ENCODE data around the gene CLCN7. TPM values are rescaled to one million over a fixed set of nuclear protein-coding genes. Genes with fewer than 3 reads are reported as not detected.

Gene CLCN7
- total RNA-seq, 1 donor from 2014 or later = 80.8 TPM

DNA sequence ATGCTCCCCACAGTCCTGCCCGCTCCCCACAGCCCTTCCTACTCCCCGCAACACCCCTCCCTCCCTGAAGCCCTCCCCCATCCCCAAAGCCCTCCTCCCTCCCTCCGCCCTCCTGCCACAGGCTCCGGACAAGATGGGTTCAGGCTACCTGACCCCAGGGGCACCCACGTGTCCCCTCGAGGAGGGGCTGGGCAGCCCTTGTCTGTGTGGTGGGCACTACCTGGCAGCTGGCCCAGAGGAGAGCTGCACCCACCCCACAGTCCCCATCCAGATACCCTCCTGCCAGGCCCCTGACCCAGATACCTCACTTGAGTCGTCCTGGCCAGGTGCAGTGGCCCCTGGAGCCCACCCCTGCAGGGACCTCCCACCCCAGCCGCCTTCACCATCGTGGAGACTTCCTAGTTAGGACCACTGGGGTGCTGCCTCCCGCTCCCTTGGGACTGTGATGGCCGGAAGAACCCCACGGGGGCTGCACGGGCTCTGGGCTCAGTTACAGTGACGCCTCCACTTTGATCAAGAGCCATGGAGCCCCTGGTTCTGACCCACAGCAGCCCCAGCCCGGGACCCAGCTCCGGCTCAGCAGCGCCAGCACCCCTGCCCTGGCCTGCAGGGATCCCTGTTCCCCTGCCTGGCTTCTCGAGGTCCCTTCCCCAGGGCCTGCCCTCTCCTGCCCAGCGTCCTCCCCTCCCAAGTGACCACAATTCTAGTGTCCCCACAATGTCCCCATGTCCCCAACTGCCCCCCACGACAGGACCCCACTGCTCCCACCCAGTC is 43.1 kb downstream of the CLCN7 start:
- DNase-seq (ENCODE audit: low spot score) = no peak

GRCh38 chr16:1430759-1431496 is 43.9 kb downstream of the CLCN7 start, which contains the start of gene PERCC1:
Gene PERCC1 (plus strand): TSS chr16:1431078. CDS start chr16:1432594, 1,516 bp downstream.
- DNase-seq (ENCODE audit: low spot score) = no peak

GRCh38 chr16:1430214-1430758 is 44.5 kb downstream of the CLCN7 start:
- DNase-seq (ENCODE audit: low spot score) = no peak

DNA sequence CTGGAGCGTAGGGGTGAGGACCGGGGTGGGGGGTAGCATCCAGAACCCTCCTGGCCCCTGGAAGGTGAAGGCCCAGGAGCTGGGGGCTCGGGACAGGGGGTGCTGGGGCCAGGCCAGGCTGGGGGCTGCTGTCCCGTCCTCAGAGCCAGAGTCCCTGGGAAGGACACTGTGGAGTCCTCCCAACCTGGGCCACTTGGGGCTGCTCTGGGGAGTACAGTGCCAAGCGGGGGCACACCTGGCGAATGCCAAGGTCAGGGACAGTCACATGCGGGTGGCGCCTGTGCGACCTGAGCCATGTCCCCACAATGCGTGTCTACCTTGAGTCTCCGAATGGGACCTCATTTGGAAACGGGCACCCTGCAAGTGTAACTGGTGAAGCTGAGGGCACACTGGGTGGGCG is 45.2 kb downstream of the CLCN7 start:
- no peak for DNase-seq (ENCODE audit: low spot score)

DNA sequence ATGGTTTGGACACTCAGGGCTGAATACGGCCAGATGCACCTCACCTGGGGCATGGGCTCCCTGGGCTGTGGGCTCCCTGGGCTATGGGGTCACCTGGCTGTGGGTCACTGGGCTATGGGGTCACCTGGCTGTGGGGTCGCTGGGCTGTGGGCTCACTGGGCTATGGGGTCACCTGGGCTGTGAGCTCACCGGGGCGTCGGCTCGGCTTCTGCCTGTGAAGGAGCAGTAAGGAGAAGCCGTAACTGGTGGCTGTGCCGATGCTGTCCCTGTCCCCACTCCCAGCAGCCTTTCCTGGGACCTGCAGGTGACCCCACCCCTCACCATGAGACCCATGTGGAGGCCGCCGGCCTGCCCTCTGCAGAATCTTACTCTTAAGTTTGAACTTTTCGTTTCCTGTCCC is 45.8 kb downstream of the CLCN7 start:
- no peak for DNase-seq (ENCODE audit: low spot score)

DNA sequence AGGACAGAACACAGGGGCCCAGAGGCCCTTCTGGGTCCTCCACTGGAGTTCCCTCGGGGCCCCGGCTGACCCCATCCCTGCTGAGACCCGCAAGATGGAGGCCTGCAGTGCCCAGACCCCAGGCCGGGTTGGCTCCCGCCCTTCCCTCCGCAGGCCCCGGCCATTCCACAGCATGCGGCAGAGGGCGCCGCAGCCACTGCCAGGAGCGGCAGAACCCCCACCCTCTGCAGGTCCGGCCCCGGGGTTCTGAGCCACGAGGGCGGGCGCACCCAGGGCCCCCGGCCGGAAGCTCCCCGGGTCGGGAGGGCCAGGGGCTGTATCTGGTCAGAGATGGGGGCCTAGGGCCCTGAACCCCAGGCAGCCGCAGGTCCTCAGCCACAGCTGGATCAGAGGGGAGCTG is 46.3 kb downstream of the CLCN7 start:
- no peak for DNase-seq (ENCODE audit: low spot score)

DNA sequence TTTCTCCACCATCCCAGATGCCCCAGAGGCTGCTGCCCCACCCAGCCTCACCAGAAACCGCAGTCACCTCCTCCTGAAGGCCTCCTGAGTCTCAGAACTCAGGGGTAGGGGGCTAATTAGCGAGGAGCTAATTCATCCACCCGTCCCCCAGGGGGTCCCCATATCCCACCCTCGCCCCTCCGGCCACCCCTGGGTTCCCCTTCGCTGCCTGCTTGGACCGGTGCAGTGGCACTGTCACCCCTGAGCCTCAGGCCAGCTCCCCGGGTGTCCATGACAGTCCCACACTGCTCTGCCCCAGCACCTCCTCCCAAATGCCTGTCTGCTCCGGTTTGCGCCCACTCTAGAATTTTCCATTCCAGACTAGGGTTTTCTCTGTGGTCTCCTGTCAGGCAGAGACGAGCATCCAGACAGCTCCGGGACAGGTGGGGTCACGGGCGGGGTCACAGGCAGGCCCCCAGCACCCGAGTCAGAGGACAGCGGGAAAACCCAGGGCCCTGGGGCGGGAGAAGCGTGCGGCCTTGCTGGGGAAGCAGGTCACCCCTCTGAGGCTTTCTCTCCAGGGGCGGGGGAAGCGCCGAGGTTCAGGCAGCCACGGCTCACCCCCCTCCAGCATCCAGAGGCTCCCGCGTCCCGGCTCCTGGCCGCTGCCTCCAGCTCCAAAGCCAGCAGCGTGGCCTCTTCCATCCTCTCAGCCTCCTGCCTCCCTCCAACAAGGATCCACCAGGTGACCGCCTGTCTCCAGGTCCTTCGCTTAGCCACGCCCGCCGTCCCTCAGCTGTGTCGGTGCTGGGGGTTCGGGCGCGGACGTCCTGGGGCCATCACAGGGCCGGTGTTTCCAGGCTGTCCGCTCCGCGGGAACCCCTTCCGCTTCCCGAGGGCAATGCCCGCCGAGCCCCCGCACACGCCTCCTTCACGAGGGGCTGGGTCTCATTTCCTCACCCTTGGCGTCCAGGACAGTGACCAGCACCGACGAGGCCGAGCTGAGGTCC is 47.1 kb downstream of the CLCN7 start:
- DNase-seq (ENCODE audit: low spot score) = no peak

DNA sequence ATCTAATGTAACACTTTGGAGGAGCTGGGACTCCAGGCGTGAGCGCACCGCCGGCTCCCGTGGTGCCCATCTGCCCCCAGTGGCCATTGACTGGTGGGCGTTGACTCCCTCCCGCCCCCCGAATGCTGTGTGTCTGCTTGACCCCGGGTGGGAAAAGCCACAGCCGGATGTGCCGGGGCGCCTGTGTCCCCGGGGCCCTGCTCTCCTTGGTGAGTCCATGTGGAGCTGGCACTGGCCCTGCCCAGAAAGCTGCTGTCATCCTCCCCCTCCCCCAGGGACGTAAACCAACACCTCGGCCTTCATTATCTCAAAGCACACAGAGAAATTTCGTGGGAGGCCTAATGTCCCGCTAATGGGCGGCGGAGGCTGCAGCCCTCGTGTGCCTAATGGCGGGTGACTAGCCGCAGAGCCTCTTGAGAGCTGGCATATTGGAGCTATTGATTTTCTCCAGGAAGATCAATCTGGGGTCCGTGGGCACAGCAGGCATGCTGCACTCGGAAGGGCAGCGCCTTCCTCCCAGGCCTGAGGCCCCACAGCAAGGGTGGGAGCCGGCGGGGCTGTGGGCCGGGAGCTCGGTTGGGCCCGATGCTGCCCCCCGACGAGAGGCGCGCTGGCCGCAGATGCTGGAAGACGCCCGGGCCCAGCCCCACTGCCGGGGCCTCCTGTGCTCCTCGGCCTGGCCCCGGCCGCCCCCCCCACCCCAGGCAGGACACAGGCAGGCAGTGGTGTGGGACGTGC is 47.9 kb downstream of the CLCN7 start:
- DNase-seq (ENCODE audit: low spot score) = no peak

DNA sequence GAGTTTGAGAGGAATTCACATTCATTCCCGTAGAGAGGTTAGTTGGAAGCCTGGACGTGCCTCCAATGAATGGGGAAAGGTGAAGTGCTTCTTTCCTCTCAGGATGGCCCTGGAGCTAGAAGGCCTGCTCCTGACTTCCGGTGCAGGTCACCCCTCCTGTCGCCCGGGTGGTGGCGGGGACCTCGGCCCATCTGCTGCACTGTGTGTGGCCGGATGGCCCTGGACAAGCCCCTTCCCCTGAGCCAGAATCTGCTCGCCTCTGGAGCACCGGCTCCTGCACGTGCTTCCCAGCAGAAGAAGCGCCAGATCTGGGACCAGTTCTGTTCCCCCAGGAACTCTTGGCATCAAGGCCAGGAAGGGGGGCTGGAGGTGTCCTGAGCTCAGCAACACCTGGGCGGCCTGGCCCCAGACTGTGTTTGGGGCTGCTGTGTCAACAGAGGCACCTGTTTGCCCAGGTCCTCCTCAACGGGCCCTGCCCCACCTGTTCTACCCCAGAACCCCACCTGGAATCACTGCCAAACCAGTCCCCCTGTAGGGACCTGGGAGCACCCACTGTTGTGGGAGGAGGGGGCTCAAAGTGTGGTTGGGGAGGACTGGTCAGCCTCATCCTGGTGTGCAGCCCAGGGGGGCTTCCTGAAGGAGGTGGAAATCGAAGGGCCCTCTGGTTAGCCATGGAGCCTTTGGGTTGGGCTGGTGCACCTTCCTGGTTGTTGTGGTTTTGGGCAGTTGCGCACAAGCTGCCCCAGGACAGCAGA is 49.0 kb downstream of the CLCN7 start:
- DNase-seq (ENCODE audit: low spot score) = no peak

DNA sequence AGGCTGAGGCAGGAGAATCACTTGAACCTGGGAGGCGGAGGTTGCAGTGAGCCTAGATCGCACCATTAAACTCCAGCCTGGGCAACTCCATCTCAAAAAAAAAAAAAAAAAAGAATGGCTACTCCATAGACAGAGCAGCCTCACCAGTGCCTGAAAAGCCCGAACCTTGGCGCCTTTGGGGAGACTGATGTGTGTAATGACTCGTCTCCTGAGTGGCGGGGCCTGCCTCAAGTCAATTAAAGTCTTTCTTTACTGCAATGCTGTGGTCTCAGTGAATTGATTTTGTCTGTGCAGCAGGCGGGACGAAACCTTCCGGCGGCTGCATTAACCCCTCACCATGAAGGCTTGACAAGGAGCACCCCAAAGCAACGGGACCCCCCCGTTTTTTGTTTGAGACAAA is 50.8 kb downstream of the CLCN7 start:
- no peak for DNase-seq (ENCODE audit: low spot score)

- DNase-seq (ENCODE audit: low spot score) = no peak
Observed at GRCh38 chr16:1422076-1422475, 52.8 kb downstream of the CLCN7 start.

DNA sequence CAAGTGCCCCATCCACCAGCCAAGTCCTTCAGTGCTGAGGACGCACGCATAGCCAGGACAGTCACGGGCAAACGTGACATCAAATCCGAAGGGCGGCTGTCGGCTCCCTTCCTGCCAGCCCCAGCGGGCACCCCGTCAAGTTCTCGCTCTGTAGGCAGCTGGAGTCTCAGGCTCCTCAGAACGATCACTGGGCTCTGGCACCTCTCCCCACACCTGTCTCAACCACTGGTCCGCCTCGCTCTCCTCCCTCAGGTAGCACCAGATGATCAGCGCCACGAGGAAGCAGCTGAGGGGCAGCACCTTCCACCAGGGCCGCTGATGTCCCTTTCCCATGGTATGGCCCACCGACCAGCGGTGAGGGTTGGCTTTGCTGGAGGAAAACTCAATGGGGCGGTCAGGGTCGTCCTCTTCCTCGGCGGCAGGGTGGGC is 54.7 kb downstream of the CLCN7 start:
- no peak for DNase-seq (ENCODE audit: low spot score)

GRCh38 chr16:1416521-1416941 is 58.3 kb downstream of the CLCN7 start:
- DNase-seq (ENCODE audit: low spot score) = no peak

DNA sequence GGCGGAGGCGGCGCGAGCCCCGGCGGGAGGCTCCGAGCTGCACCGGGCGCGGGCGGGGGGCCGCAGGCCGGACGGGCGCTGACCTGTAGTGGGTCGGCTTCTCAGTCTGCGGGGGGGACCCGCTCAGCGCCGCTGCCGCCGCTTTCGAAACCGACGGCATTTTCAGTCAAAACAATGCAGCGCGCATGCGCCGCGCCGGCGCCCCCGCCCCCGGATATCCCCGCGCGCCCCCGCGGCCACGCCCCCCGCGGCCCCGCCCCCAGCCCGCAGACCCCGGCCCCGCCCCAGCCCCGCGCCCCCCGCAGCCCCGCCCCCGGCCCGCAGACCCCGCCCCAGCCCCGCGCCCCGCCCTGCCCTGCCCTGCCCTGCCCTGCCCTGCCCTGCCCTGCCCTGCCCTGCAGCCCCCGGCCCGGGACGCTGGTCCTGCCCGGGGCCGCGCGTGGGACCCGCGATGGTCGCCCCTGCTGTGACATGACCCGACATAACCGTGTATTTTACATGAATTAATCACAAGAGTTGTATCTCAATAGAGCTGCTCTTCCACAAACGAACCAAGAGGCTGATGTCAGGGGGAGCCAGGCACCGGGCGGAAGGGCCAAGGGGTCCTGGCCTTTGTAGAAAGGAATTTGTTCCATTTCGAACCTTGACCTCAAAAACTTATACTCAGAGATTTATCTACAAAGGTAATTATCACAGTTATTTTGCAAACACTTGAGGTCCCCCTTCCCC is 60.1 kb downstream of the CLCN7 start, which contains the start of gene UNKL:
TSS of gene UNKL (minus strand) at position 173 of the 729 bp plus-strand sequence. CDS start at position 160, 13 bp downstream.
- DNase-seq (ENCODE audit: low spot score) = peak; percentile 94

- no peak for DNase-seq (ENCODE audit: low spot score)
Observed at GRCh38 chr16:1413684-1414531, 60.9 kb downstream of the CLCN7 start.

- no peak for DNase-seq (ENCODE audit: low spot score)
Observed at GRCh38 chr16:1412847-1413246, 62.0 kb downstream of the CLCN7 start.

DNA sequence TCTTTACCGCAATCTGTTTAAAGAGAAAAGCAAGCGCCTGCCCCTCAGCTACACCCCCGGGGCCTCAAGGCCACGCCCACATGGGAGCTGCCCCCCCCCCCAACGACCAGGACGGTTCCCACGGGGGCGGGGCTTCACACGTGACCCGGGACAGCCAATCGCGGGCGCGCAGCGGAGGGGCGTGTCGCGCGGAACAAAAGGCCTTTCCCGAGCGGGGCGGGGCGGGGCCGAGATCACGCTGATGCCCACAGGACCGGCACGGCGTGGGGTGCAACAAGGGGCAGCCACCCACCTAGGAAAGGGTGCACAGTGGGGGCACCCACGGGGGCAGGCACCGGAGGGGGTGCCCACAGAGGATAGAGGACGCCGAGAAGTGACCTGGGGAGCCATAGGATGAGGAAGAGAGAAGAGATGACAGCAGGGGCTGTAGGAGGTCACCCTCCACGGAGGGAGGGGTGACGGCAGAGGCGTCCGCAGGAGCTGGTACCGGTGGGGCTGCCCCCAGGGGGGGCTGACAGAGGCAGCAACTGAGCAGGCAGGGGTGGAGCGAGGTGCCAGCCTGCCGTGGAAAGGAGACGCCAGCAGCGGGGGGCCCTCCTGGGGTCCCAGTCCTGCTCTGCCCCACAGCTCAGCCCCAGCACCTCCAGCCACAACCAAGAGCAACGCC is 66.5 kb downstream of the CLCN7 start:
- peak; percentile 98 for DNase-seq (ENCODE audit: low spot score)
